HG03108 (cell line): ENCODE data around the gene RIPK4.

Experiments
- ATAC-seq: cut with Tn5 transposase; IDR thresholded peaks from one replicate; pipeline ENCODE4 v1.9.1; 2021; ENCODE audit warnings: moderate library complexity; ENCODE audit not compliant: unreplicated experiment

RIPK4 gene

DNA sequence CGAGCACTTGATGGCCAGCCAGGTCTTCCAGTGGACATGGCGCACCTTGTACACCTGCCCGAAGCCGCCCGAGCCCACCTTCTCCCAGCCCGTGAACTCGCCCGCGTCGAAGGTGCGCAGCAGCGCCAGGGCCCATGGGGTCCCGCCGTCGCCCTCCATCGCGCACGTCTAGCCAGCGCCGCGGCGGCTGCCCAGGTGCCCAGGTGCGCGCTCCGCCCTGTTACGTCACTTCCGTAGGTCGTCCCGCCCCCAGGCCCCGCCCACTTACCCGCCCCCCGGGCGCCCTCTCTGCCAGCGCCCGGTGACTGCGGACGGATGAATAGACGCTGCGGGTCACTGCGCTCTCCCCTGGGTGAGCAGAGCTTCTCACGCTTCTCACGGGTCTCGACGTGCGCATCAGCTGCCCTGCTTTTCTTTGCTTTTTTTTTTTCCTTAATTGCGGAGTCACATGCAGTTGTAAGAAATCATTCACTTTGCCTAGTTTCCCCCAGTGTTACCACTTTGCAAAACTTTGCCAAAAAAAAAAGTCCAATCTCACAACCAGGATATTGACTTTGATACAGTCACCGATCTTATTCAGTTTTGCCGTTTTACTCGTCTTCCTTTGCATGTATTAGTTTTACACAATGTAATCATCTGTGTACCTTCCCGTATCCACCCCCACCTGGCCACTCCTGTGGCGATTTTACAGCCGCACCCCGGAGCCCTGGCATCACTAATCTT is at the start of gene RIPK4:
Gene RIPK4, minus strand, starts transcription at position 170 of the 723 bp plus-strand sequence. Its CDS starts 11 bp downstream, at position 159.
- ATAC-seq, result peak; percentile 45

DNA sequence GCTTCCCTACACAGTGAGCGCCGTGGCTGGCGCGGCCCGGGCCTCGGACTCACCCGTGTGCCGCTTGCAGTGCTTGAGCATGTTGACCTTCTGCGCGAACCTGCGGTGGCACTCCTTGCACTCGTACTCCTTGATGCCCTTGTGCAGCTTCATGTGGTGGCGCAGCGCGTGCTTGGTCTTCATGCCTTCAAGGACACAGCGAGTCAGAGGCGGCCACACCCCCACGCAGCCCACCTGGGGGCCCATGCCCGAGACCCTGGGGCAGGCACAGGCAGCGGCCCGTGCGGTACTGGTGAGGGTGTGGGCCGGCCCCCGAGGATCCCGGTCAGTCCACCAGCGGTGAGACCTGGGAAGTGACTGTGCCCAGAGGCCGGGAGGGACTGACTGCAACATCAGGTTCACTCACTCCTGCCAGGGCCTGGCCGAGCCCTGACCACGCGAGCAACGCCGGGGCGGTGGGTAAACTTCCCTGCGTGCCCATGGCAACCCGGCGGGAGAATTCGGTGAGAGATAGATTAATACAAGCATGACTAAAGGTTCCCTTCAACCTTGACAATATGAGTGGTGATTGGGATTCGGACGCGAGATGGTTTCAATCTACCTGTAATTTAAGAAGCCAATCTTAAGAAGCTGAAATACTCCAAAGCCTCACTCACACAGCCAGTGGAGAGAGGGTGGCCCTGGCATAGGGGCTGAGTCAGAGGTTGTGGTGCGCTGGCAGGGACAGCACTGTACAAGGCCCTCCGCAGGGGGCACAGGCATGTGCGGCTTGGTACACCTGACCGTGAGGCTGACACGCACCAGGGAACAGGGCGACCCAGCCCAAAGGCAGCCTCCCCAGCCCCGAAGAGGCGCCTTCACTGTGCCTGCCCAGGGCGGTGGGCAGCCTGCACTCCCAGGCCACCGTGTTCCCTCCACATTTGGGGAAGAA is 49.1 kb upstream of the RIPK4 start:
- no peak for ATAC-seq

DNA sequence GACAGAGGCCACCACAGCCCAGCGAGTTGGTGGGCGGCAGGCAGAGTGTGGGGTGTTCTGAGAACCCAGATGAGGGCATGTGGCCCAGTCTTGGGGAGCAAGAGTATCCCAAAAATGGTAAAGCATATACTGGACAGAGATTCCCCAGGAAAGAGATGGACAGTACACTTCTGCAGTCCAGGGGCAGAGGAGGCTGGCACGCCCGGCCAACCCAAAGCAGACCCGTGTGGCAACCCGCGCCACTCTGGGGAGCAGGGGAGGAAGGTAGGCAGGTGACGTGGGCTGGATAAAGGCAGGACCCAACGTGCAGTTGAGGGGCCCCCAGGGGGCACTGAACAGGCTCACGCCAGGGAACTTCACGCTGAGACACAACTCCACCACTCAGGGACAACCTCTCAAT is 46.4 kb upstream of the RIPK4 start:
- no peak for ATAC-seq

DNA sequence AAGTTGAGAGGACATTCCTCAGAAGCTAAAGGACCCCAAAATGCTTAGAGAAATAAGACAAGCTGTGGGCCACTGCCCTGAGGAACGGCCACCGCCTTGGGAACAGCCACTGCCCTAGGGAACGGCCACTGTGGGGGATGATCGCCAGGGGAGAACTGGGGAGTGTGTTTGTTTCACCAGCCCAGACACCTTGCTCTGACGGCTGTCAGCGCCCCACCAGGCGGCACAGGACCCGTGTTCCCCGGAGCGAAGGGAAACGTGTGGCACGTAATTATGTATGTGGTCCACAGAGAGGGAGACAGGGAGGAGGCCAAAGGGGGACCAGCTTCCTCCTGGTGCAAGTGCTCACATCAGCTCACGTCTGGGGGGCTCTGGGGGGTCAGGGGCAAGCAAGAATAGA is 45.8 kb upstream of the RIPK4 start:
- no peak for ATAC-seq

DNA sequence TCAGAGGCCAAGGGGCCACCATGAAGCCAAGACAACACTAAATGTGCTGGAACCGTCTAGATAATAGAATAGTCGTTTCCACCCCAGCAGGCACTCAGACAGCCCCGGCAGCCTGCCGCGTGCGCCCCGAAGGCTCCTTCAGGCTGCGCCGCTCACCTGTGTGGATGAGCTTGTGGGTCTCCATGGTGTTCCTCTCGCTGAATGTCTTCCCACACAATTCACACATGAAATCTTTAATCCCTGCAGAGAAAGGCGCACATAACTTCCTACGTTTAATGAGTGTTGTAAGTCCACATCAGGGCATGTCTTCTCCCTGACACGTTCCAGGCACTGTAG is 43.7 kb upstream of the RIPK4 start:
- no peak for ATAC-seq

DNA sequence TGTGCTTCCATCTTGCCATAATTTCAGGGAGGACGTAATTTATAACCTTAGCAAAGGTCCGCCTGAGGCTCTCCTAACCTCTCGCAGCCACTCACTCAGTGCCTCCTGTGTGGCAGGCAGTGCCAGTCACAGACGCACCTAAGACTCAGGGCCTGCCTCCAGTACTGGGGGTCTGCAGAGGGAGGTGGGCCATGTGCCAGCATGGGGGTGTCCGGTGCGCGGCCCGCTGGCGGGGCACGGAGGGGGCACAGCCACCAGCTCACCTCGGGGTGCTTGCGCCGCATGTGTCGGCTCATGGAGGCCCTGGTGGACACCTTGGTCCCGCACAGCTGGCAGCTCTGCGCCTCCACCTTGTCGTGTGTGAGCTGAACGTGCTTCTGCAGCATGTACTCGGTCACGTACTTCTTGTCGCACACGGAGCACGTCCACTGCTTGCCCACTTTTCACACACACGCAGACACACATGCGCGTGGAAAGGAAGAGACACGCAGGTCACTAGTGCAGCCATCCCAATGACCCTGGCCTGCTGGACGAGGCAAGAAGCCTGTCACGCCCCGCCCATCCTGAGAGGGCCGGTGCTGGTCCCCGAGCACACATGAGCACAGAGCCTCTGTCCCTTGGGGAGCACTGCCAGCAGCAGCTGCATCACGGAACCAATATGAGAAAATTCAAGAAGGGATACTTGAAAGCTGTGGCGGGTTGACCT is 43.2 kb upstream of the RIPK4 start:
- ATAC-seq, result no peak

DNA sequence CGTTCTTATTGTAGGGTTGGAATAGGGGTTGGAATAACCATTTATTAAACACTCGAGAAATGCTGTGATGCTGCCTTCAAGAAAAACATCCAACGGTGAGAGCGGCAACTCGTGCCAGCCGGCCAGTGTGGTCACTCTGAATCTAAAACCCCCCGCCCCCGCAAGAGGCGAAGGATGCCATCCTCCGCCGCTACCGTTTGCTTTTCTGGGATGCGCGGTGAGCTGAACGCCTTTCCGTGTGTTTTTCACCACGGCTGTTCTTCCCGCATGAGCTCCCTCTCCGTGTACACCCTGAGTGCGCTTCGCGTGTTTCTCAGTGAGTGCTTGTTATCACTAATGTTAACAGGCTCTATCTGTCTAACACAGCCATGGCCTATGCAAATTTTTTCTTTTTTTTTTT is 42.0 kb upstream of the RIPK4 start:
- ATAC-seq, result no peak

DNA sequence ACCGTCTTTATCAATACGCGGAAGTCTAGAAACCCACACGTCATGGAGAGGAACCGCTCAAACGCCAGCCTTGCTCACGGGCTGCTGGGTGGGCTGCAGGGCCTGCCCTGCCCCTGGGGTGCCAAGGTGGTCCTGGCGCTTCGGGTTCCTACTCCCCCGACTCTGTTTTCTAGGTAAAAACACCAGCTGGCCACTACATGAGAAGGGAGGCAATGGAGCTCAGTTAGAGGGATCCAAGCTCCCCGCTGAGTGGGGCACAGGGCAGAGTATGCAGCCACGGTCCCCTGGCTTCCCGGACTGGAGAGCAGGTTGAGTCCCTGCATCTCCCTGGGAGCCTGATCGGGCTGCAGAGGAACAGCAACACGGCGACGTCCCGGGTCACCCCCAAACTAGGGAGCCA is 41.2 kb upstream of the RIPK4 start:
- ATAC-seq, result no peak

DNA sequence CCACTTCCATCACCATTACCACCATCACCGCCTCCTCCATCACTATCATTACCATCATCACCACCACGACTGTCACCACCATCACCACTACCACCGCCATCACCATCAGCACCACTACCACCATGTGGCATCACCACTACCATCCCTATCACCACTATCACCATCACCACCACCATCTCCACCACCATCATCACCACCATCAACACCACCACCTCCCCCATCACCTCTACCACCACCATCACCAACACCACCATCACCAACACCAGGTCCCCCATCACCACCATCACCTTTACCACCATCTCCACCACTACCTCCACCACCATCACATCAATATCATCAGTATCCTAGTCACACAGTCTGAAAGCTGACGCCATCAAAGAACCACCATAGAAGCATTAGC is 39.9 kb upstream of the RIPK4 start:
- ATAC-seq, result no peak

DNA sequence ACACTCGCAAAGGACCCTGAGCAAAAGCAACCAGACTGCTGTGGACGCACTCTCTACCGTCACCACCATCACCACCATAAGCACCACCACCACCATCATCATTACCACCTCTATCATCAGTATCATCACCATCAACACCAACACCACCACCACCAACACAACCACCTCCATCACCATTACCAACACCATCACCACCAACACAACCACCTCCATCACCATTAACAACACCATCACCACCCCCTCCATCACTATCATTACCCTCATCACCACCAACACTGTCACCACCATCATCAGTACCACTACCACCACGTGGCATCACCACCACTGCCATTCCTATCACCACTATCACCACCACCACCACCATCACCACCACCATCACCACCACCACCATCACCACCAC is 38.8 kb upstream of the RIPK4 start:
- no peak for ATAC-seq

DNA sequence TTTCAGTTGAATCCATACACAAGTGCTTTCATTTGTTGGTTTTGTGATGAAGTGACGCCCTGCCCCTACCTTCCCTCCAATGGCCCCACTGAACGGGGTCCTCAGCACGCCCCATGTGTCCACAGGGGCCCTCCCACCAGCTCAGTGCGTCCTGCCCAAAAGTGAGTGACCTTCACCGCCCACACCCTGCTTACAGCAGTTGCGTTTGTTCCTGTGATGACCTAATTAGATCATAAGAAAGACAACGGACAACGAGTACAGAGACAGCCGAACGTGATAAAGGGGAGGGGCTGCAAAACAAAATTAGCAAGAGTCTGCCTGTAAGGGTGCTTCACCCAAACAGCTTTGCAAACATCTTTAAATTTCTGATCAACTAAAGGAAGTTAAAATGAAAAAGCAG is 38.2 kb upstream of the RIPK4 start:
- ATAC-seq, result no peak

DNA sequence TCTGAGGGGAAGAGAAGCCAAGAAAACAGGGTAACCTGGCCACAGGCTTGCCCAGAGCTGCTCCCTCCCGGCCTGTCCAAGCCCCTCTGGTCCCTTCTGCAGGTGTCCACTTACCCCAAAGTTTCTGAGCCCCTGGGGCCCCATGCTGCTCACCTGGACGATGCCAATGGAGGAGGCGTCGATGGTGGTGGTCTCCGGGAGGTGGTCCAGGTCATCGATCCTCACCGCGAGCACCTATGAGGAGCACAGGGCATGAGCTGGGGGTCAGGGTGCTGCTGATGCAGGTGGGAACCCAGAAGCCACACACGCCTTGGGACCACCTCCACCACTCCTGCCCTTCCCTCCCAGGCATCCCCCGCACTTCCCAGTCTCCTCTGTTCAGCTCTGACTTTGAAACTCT is 37.5 kb upstream of the RIPK4 start:
- no peak for ATAC-seq

DNA sequence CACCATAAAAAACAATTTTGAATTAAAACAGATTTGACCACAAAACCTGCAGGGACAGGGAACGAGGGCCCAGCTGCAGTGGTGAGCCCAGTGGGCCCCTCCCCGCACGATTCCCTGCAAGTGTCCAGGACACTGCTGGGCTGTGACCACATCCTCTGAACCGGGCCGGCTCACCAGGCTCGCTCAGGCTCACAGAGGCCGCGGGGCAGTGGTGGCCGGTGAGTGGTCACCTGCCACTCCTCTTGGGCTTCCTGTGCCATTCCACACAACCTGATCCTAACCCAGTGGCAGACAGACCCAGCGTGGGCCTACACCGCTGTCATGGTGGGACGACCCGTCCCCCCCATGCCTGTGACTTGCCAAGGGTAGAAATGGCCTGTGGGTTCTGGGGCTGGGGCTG is 36.5 kb upstream of the RIPK4 start:
- no peak for ATAC-seq

DNA sequence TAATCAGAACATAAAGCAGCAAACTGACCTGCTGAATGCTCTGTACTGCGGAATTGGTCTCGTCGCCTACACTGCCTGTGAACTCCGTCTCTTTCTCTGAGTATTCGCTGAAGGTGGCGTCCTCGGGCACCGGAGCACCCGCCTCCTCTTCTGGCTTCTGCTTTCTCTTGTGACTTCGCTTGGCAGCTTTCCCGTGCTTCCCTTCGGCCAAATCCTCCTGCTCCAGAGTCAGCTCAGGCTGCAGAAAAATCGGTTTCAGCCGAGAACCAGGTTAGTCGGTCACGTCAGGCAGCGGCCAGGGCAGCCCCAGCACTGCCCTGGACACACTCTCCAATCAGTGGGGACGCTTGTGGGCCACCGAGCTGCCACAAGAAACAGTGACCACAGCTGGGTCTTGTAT is 35.8 kb upstream of the RIPK4 start:
- ATAC-seq, result no peak

DNA sequence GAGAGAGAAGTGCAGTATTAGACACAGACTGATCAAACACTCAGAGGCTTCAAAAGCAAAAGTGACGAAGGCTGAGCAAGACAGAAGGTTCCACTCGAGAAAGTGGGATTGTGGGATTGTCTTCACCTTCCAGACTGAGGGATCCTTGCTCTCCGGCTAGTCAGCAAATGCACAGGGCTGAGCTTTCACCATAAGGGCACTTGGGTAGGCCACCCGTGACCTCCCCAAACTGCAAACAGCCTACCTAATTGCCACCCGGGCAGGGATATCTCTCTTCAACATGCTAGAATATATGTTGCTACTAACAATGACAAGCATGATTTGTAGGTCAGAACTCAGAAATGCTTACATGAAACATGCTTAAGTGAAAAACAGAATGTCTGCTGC is 35.3 kb upstream of the RIPK4 start:
- ATAC-seq, result no peak

DNA sequence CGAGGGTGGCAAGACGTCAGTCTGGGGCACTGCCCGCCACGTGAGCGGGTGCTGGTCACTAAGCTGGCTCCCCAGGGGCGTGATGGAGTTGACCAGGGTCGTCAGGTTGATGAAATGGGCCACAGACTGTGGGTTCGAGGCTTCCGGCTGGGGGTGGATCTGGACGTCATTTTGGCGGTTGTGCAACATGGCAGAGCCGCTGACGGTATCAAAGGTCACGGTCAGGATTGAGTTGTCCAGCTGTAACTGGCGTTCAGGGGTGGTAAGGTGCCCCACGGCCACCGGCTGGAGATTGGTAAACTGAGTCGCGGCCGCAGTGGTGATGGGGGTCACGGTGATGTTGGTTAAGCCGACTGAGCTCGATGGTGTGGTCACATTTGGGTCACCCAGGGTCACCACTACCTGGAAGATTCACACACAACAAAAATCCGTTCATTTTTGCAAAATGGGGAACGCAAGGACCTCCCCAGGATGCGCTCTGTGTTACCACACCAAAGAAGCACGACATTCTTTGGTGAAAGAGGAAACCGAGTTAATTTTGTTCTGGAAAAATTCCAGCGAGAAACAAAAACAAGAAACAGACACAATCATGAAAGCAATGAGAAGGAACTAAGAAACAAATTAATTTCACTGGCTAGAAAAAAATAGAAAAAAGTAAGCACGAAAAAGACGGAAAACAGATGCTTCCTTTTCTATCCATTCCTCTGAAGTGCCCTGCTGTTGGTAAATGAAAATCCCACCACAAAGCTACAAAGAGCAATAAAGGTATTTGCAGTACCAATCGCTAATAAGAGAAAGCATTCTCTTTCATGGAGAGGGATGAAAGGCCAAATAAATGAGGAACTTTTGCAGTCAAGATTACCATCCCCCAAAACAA is 34.7 kb upstream of the RIPK4 start:
- ATAC-seq, result no peak

DNA sequence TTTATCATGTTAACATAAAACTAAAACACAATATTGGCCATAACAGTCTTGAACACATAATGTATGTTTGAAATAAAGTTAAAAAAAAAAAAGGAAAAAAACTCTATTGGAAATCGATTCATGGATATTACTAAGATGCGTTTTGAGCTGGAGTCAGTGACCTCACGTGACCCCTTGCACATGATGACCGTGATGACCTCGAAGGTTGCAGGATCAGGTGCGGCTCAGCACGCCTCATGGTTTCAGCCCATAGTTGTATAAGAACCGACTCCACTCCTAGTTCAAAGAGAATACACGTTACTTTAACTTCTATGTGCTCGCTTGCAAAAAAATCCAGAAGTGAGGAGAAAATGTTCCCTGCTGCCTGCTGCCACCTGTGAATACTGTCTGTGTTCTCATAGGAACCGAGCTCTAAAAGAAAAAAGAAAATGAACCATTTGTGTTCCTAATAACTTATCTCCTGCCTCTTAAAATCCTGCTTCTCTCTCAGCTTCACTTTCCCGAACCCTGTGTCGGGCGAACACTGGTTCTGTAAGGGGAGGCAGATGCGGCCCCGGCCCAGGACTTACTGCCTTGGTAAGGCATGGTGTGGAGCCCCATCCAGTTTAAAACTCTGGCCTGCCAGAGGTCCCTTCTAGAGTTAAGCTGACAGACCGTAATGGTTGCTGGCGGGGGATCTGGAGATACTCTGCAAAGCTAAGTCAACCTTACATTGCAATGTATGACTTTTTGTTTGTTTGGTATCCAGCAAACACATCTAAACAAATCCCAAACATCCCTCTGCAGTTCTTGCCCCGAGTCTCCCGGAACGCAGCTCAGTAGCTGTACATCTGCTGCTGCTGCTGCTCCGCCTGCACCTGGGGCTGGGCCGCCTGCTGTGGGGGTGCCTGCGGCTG is 33.8 kb upstream of the RIPK4 start:
- no peak for ATAC-seq

DNA sequence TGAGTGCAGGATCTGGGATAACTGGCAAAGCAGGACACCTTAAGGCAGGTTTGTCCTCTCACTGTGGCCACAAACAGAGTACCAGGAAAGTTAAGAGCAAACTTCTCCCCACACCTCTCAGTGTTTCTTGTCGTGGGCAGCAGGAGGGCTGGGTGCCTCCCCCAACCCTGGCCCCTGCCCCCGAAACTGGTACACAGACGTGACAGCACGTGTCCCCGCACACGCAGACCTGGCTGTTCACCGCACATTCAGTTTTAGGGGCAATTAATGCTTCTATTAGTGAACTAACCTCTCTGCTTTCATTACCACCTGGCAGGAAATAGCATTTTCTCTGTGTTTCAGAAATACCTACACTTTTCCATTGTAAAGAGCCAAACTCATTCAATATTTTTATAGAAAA is 32.9 kb upstream of the RIPK4 start:
- ATAC-seq, result no peak

DNA sequence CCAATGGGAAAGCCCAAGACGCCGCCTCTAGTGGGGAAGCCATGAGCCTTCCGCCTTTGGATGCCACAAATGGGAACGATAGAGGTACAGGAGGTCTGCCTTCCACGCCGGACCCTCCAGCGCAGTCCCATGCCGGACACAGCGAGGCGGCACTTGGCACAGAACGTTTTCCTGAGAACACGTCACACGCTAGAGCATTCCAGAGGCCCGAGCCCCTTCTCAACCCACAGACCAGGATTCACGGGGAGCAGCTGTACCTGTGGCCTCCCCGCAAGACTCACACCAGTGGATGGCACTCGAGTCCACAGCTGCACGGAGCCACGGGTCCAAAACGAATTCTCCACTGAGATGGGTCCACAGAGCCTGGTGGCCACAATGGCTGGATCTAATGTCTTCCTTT is 31.5 kb upstream of the RIPK4 start:
- no peak for ATAC-seq
